Glutamatergic neuron (in vitro differentiated cells): ENCODE data around the gene PTPN14. TPM values are rescaled to one million over a fixed set of nuclear protein-coding genes. Genes with fewer than 3 reads are reported as not detected.

Experiments used
- DNase-seq: peaks from one replicate; pipeline ENCODE4 v3.0.0; 2022
- H3K27ac Mint-ChIP-seq: one replicate; pipeline ENCODE4 v1.8.0; 2020; ENCODE audit warnings: mild to moderate bottlenecking, mixed read lengths, inconsistent platforms; ENCODE audit not compliant: unreplicated experiment
- H3K27me3 Mint-ChIP-seq: one replicate; pipeline ENCODE4 v1.8.0; 2020; ENCODE audit warnings: mild to moderate bottlenecking, moderate library complexity, mixed read lengths, inconsistent platforms; ENCODE audit not compliant: unreplicated experiment
- H3K36me3 Mint-ChIP-seq: one replicate; pipeline ENCODE4 v1.8.0; 2020; ENCODE audit warnings: mild to moderate bottlenecking, mixed read lengths, inconsistent platforms; ENCODE audit not compliant: unreplicated experiment
- H3K4me1 Mint-ChIP-seq: one replicate; pipeline ENCODE4 v1.8.0; 2020; ENCODE audit warnings: mild to moderate bottlenecking, low read depth, mixed read lengths, inconsistent platforms; ENCODE audit not compliant: unreplicated experiment
- H3K4me3 Mint-ChIP-seq: one replicate; pipeline ENCODE4 v1.8.0; 2020; ENCODE audit warnings: mild to moderate bottlenecking, mixed read lengths, inconsistent platforms; ENCODE audit not compliant: unreplicated experiment
- H3K9me3 Mint-ChIP-seq: one replicate; pipeline ENCODE4 v1.8.0; 2020; ENCODE audit warnings: mild to moderate bottlenecking, moderate library complexity, mixed read lengths, inconsistent platforms; ENCODE audit not compliant: unreplicated experiment
- total RNA-seq: library from RNA; stranded (reverse); fragmentation: NEBNext Ultra II Directional; extraction: Animal tissue kit (Norgen Biotek cat#: 25700); gene quantifications from one replicate; pipeline ENCODE4 v1.2.1, GENCODE V29; 2021; ENCODE audit not compliant: unreplicated experiment
- TF ChIP-seq, protein P1 (sequence below): fragments of 200-600 bp; sonication (generic); IDR thresholded peaks from one replicate; pipeline ENCODE4 v1.5.0; 2021; ENCODE audit not compliant: partially characterized antibody, unreplicated experiment

The PTPN14 gene
- total RNA-seq, 1 donor from 2014 or later, result 1.7 TPM

DNA sequence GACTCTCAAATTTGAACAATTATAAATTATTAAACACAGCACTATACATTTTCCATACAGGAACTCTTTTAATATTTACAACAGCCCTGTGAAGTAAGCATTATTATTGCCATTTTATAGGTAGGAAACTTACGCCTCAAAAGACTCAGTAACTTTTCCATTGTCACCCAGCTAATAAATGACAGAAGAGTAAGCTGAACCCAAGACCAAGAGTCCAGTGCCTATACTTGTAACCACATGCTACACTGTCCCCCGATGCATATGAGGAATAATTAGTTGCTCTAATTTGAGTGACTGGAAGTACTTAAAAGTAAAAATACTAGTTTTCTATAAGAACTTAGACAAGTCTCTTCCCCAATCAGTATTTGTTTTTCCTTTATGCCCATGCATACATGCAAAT is 88.5 kb downstream of the PTPN14 start:
- TF ChIP-seq, protein P1, sequence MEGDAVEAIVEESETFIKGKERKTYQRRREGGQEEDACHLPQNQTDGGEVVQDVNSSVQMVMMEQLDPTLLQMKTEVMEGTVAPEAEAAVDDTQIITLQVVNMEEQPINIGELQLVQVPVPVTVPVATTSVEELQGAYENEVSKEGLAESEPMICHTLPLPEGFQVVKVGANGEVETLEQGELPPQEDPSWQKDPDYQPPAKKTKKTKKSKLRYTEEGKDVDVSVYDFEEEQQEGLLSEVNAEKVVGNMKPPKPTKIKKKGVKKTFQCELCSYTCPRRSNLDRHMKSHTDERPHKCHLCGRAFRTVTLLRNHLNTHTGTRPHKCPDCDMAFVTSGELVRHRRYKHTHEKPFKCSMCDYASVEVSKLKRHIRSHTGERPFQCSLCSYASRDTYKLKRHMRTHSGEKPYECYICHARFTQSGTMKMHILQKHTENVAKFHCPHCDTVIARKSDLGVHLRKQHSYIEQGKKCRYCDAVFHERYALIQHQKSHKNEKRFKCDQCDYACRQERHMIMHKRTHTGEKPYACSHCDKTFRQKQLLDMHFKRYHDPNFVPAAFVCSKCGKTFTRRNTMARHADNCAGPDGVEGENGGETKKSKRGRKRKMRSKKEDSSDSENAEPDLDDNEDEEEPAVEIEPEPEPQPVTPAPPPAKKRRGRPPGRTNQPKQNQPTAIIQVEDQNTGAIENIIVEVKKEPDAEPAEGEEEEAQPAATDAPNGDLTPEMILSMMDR, result no peak
- Mint-ChIP-seq H3K36me3 (no peaks in the 10 kb centered on the region), H3K4me3 (no peak overlapping the region), H3K27ac (peak overlapping the region; percentile 91), H3K27me3 (peaks cover 4% of the 10 kb centered on the region), H3K4me1 (peaks cover 26% of the 10 kb centered on the region), H3K9me3 (peaks cover 9% of the 10 kb centered on the region)
- no peak for DNase-seq

- no peak for DNase-seq
Observed at GRCh38 chr1:214461305-214461704, 90.1 kb downstream of the PTPN14 start.

GRCh38 chr1:214460304-214460916 is 91.0 kb downstream of the PTPN14 start:
- peaks cover 26% of the 10 kb centered on the region for H3K4me1 Mint-ChIP-seq
- peaks cover 9% of the 10 kb centered on the region for H3K9me3 Mint-ChIP-seq
- peak overlapping the region; percentile 3 for H3K27ac Mint-ChIP-seq
- TF ChIP-seq, protein P1, result no peak
- no peak for DNase-seq
- H3K36me3 Mint-ChIP-seq, result no peaks in the 10 kb centered on the region
- peaks cover 4% of the 10 kb centered on the region for H3K27me3 Mint-ChIP-seq
- no peak overlapping the region for H3K4me3 Mint-ChIP-seq

More at GRCh38 chr1:214461305-214461704, 90.1 kb downstream of the PTPN14 start:
- no peaks in the 10 kb centered on the region for H3K36me3 Mint-ChIP-seq
- no peak overlapping the region for H3K27ac Mint-ChIP-seq
- peaks cover 9% of the 10 kb centered on the region for H3K9me3 Mint-ChIP-seq
- peaks cover 26% of the 10 kb centered on the region for H3K4me1 Mint-ChIP-seq
- H3K4me3 Mint-ChIP-seq, result no peak overlapping the region
- H3K27me3 Mint-ChIP-seq, result peaks cover 4% of the 10 kb centered on the region
- TF ChIP-seq, protein P1, result no peak

- no peak for DNase-seq
- TF ChIP-seq, protein P1, result no peak
- Mint-ChIP-seq H3K4me1 (peaks cover 25% of the 10 kb centered on the region), H3K27me3 (peaks cover 4% of the 10 kb centered on the region), H3K9me3 (peaks cover 9% of the 10 kb centered on the region), H3K36me3 (no peaks in the 10 kb centered on the region), H3K4me3 (no peak overlapping the region), H3K27ac (no peak overlapping the region)
Observed at GRCh38 chr1:214459895-214460294, 91.5 kb downstream of the PTPN14 start.

- DNase-seq, result no peak
- TF ChIP-seq, protein P1, result no peak
- no peak overlapping the region for H3K4me3 Mint-ChIP-seq
- H3K9me3 Mint-ChIP-seq, result peaks cover 2% of the 10 kb centered on the region
- H3K27ac Mint-ChIP-seq, result no peak overlapping the region
- peaks cover 14% of the 10 kb centered on the region for H3K4me1 Mint-ChIP-seq
- H3K27me3 Mint-ChIP-seq, result no peaks in the 10 kb centered on the region
- no peaks in the 10 kb centered on the region for H3K36me3 Mint-ChIP-seq
Observed at GRCh38 chr1:214458541-214458940, 92.9 kb downstream of the PTPN14 start.
